ENCODE results near the gene TEAD1.
A peak's percentile ranks its signal among the peaks of the same experiment; 100 is the strongest.

The TEAD1 gene

GRCh38 chr11:12674936-12675696, 895 bp downstream of the TEAD1 start:
- TF ChIP-seq ZFX (IDR thresholded peaks at IDR 0.05; ENCODE audit: borderline replicate concordance) (no peak), CTCF (IDR thresholded peaks at IDR 0.05) (no peak)
- peak overlapping the region; percentile 86 for H3K27ac ChIP-seq

- 0 out of 2 replicates have a peak overlapping the region, but pooled peaks have one; percentile 15 for H3K27ac ChIP-seq
- TF ChIP-seq CTCF (IDR thresholded peaks at IDR 0.05) (no peak), ZFX (IDR thresholded peaks at IDR 0.05; ENCODE audit: borderline replicate concordance) (no peak)
These were observed 1.9 kb downstream of the TEAD1 start for GRCh38 chr11:12675951-12676711.

- H3K27ac ChIP-seq = 0 out of 2 replicates have a peak overlapping the region, but pooled peaks have one; percentile 15
- TF ChIP-seq ZFX (IDR thresholded peaks at IDR 0.05; ENCODE audit: borderline replicate concordance) (no peak), CTCF (IDR thresholded peaks at IDR 0.05) (no peak)
These were observed 2.9 kb downstream of the TEAD1 start for GRCh38 chr11:12677131-12677530.

GRCh38 chr11:12678092-12678491, 3.9 kb downstream of the TEAD1 start:
- H3K27ac ChIP-seq = no peak overlapping the region
- TF ChIP-seq CTCF (IDR thresholded peaks at IDR 0.05) = no peak
- TF ChIP-seq ZFX (IDR thresholded peaks at IDR 0.05; ENCODE audit: borderline replicate concordance) = no peak

GRCh38 chr11:12678991-12679390, 4.8 kb downstream of the TEAD1 start:
- TF ChIP-seq CTCF (IDR thresholded peaks at IDR 0.05) = no peak
- no peak for TF ChIP-seq ZFX (IDR thresholded peaks at IDR 0.05; ENCODE audit: borderline replicate concordance)
- H3K27ac ChIP-seq = peak overlapping the region; percentile 17; the same call in 1 of the 2 replicates

GRCh38 chr11:12679471-12679870, 5.2 kb downstream of the TEAD1 start:
- H3K27ac ChIP-seq = peak overlapping the region; percentile 17; the same call in 1 of the 2 replicates
- TF ChIP-seq CTCF (IDR thresholded peaks at IDR 0.05) (no peak), ZFX (IDR thresholded peaks at IDR 0.05; ENCODE audit: borderline replicate concordance) (no peak)

Measured in 22Rv1 (cell line).